Stimulated activated CD4-positive, alpha-beta T cell treated with anti-CD3 and anti-CD28 coated beads, TNF-alpha, amount 100 ng/mL, for 24 hours (primary cell): ENCODE measurements around the gene POFUT1.

Experiments
- DNase-seq, 3 experiments: peaks; one replicate each; pipeline ENCODE4 v3.0.0-alpha.2; 2020; ENCODE audit warnings: low read depth in 3 of 3

The POFUT1 gene

GRCh38 chr20:32277361-32278198, 69.9 kb downstream of the POFUT1 start, which contains the start of gene KIF3B:
Gene KIF3B (plus strand): TSS chr20:32277651. CDS start chr20:32309778, 32,127 bp downstream.
- peak; percentile 73 to 88 (median 88) for DNase-seq

GRCh38 chr20:32278199-32278643, 70.5 kb downstream of the POFUT1 start:
- DNase-seq = no peak

- DNase-seq = peak in 1 of 3 experiments; percentile 26
These were observed 74.0 kb downstream of the POFUT1 start for GRCh38 chr20:32281711-32282110.

DNA sequence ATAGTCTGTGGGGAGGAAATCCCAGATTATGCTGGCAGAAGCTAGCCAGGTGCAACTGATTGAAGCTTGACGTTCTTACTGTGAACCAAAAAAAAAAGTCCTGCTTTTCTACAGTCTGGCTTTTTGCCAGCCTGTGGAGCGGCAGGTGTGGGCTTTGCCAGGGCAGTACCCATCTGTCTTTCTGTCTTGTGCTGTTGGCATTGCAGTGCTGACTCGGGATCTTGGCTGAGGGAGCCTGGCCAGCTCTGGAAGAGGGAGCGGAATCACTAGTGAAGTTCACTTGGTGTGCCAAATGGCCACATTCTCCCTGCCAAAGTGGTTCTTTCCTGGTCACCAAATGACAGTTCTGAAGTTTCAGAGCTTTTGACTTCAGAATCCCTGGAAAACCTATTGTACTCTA, 74.8 kb downstream of the POFUT1 start:
- DNase-seq = no peak

DNA sequence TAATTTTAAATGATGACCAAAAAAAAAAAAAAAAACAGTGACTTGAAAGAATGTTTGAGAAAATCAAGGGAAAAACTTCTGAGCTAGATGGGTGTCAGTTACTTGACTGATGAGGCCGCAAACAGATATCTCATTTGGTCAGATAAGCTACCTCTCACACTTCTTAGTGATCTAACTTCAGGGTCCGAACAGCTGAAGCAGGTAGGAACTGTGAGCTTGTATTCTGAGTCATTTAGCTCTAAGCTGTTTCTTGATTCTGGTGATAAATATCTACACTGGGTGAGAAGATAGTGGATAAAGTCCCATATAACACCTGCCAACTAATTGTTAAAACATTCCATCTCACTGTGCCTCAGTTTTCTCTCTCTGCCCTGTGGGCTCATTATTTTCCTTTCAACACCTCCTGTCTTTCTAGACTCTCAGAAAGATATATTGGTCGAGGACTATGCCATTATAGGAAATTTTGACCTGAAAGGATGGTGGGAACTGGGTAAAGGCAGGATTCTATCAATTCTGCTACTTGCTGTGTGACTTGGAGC, 77.5 kb downstream of the POFUT1 start:
- no peak for DNase-seq

- peak; percentile 31 to 37 (median 35) for DNase-seq
These were observed 78.1 kb downstream of the POFUT1 start for GRCh38 chr20:32285621-32286371.

- no peak for DNase-seq
These were observed 79.6 kb downstream of the POFUT1 start for GRCh38 chr20:32287231-32287638.
